HAP-1 (cell line): ENCODE data around the gene YWHAH.
A peak's percentile ranks its signal among the peaks of the same experiment; 100 is the strongest.
"Not testable (repeated sequence)": the region's sequence is repeated elsewhere in the genome, so short reads cannot be mapped to it uniquely, and the experiment has no call there.

Experiments
- DNase-seq, 2 experiments: peaks; one replicate each; pipeline ENCODE4 v3.0.0-alpha.2; 2016 to 2020; ENCODE audit warnings: low spot score in 2 of 2
- H3K27me3 ChIP-seq: fragments of 250-450 bp; sonication (Bioruptor Pico); 2 replicates; pipeline ENCODE4 v1.5.1; 2020; ENCODE audit warnings: low read depth, mild to moderate bottlenecking, moderate library complexity
- H3K36me3 ChIP-seq: fragments of 250-450 bp; sonication (Bioruptor Pico); replicated peaks from 2 replicates; pipeline ENCODE4 v1.5.1; 2020; ENCODE audit warnings: mild to moderate bottlenecking
- H3K4me1 ChIP-seq: fragments of 250-450 bp; sonication (Bioruptor Pico); 2 replicates; pipeline ENCODE4 v1.5.1; 2020; ENCODE audit warnings: mild to moderate bottlenecking
- H3K4me3 ChIP-seq: fragments of 250-450 bp; sonication (Bioruptor Pico); 2 replicates; pipeline ENCODE4 v1.5.1; 2020; ENCODE audit warnings: mild to moderate bottlenecking, moderate library complexity
- H3K9me3 ChIP-seq: fragments of 250-450 bp; sonication (Bioruptor Pico); 2 replicates; pipeline ENCODE4 v1.5.1; 2020; ENCODE audit warnings: mild to moderate bottlenecking, moderate library complexity
- in situ Hi-C: fragments of 300-500 bp; cut with MboI; formaldehyde crosslinking; loops from 3 replicates; pipeline ENCODE4 v1.14.3; 2020; ENCODE audit warnings: low sequenced_read_pairs, inconsistent platforms, mixed read lengths

The YWHAH gene

DNA sequence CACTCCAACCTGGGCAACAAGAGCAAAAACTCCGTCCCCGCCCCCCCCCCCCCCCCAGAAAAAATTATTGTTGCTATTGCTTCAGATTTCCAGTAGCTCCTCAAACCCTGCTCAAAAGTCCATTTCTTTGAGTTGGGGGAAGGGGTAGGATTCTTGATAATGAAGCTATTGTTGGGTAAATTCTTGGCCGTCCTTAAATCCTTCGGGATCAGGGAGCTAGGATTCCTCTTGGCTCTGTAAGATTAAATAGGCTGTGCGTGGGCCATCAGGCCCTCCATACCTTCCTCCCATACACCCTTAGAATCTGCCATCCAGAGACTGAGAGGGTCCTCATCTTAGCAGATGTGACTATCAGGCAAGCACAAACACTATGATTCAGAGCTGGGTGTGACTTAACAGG, 16.4 kb downstream of the YWHAH start:
- in situ Hi-C loops, result no loop called here

DNA sequence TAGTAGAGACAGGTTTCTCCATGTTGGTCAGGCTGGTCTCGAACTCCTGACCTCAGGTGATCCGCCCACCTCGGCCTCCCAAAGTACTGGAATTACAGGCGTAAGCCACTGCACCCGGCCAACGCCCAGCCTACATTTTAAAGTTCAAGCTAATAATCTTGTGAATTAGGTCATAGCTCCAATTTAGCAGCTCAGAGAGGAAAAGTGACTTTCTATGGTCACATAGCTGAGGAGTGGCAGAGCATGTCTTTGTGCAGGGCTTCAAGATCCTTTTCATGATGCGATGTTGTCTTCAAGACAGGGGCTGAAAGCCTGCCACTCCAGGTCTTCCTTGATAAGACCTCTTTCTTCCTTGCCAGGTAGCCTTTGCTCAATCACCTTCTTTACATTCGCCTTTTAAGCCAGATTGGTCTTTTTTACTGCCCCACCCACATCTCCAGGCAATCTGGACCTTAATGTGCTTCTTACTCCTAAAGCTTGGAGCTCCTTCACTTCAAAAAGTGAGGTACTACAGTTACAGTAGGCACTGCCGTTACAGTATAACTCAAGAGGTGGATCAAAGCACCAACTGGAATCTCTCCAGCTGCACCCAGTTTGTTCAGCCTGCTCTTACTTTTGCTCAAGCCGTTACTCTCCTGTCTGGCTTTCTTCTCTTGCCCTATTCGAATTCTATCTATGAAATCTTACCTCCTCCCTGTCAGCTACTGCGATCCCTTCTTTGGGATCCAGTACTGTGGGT, 18.2 kb downstream of the YWHAH start:
- H3K36me3 ChIP-seq, result peaks cover 12% of the 10 kb centered on the region
- no peaks in the 10 kb centered on the region for H3K27me3 ChIP-seq
- H3K9me3 ChIP-seq, result no peaks in the 10 kb centered on the region
- DNase-seq, result no peak
- no peak overlapping the region for H3K4me3 ChIP-seq
- peaks cover 12% of the 10 kb centered on the region for H3K4me1 ChIP-seq
- in situ Hi-C loops, result no loop called here

More for the DNA sequence above, 16.4 kb downstream of the YWHAH start:
- peaks cover 30% of the 10 kb centered on the region for H3K36me3 ChIP-seq
- H3K4me3 ChIP-seq, result no peak overlapping the region
- H3K4me1 ChIP-seq, result peaks cover 12% of the 10 kb centered on the region
- H3K9me3 ChIP-seq, result no peaks in the 10 kb centered on the region
- DNase-seq, result peak in 1 of 2 experiments; percentile 49
- H3K27me3 ChIP-seq, result no peaks in the 10 kb centered on the region

- Histone ChIP-seq H3K27me3 (no peaks in the 10 kb centered on the region), H3K36me3 (no peaks in the 10 kb centered on the region), H3K4me1 (peaks cover 7% of the 10 kb centered on the region), H3K9me3 (no peaks in the 10 kb centered on the region), H3K4me3 (no peak overlapping the region)
- no peak for DNase-seq
- in situ Hi-C loops, result loop anchor here (5.0 kb wide), 1 partner anchor 306 kb away; the partner anchor contains the start of gene PISD
These were observed 23.7 kb downstream of the YWHAH start for GRCh38 chr22:31968022-31968421.

- in situ Hi-C loops, result loop anchor here (5.0 to 10.0 kb wide), 4 partner anchors 115 to 505 kb away; partner anchors contain the start of genes FBXO7 and PISD
- H3K36me3 ChIP-seq, result no peaks in the 10 kb centered on the region
These were observed 25.6 kb downstream of the YWHAH start for GRCh38 chr22:31969789-31970489.

DNA sequence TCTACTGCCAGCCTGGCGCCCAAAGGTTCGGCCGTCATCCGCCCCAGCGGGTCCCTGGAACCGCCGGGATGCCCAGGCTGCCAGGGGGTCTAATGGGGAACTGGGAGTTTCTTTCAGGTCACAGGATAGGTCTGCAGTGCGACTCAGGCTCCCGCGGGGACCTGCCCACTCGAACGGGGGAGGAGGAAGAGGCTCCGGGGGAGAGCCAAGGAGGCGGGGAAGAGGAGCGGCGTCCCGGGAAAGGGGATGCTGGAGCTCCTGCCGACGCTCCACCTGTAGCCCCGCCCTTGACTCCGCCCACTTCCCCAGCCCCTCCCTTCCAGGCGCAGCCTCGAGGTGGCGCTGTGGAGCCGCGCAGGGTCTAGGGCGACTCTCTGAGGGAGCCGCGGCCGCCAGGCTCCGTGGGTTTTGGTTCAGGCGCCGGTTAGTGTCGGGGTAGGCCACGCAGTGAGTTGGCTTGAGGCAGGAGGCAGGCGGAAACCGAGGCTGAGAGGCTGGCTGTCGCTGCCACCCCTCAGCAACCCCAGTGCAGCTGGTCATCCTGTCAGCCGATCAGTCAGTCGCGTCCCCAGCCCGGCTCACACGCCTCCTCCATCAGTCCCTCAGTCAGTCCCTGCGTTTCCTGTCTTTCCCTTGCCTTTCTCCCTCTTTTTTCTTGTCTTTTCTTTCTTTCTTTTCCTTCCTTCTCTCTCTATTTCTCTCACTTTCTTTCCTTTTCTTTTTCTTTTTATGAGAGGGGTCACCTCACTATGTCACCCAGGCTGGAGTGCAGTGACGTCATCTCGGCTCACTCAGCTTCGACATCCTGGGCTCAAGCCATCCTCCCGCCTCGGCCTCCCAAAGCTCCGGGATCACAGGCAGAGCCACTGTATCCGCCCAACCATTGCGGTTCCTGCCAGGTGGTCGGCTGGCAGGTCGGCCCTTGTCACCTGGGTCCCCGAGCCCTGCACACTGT, 26.4 kb downstream of the YWHAH start:
- no peaks in the 10 kb centered on the region for H3K9me3 ChIP-seq
- no peaks in the 10 kb centered on the region for H3K27me3 ChIP-seq
- peaks cover 7% of the 10 kb centered on the region for H3K4me1 ChIP-seq
- DNase-seq, result peak; percentile 75 to 93
- H3K4me3 ChIP-seq, result peak overlapping the region; percentile 43
- H3K36me3 ChIP-seq, result no peaks in the 10 kb centered on the region
- in situ Hi-C loops, result loop anchor here (10.0 kb wide), 3 partner anchors 114 to 504 kb away; partner anchors contain the start of gene FBXO7

More at GRCh38 chr22:31969789-31970489, 25.6 kb downstream of the YWHAH start:
- H3K4me1 ChIP-seq, result peaks cover 7% of the 10 kb centered on the region
- peak overlapping the region; percentile 43 for H3K4me3 ChIP-seq
- peak; percentile 52 to 80 for DNase-seq
- H3K9me3 ChIP-seq, result no peaks in the 10 kb centered on the region
- no peaks in the 10 kb centered on the region for H3K27me3 ChIP-seq

DNA sequence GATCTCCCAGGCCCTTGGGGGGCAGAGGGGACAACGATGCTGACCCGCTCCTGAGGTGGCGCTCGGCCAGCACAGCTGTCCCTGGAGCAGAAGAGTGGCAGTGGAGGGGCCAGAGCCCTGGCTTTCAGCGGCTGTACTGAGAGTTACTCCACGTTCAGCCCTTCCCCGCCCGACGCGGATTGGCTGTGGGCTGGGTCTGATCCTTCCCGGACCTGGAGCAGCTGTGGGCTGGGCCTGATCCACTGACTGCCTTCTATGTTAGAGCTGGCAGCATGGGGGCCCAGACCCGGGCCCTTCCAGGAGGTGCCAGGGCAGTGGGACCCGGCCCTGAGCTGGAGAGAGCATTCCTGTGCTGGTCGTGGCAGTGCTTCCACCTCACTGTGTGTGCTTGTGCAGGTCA, 27.8 kb downstream of the YWHAH start:
- H3K36me3 ChIP-seq, result no peaks in the 10 kb centered on the region
- H3K4me3 ChIP-seq, result no peak overlapping the region
- in situ Hi-C loops, result loop anchor here (10.0 kb wide), 3 partner anchors 113 to 503 kb away; partner anchors contain the start of gene FBXO7
- no peak for DNase-seq
- no peaks in the 10 kb centered on the region for H3K9me3 ChIP-seq
- H3K4me1 ChIP-seq, result peaks cover 7% of the 10 kb centered on the region
- no peaks in the 10 kb centered on the region for H3K27me3 ChIP-seq

DNA sequence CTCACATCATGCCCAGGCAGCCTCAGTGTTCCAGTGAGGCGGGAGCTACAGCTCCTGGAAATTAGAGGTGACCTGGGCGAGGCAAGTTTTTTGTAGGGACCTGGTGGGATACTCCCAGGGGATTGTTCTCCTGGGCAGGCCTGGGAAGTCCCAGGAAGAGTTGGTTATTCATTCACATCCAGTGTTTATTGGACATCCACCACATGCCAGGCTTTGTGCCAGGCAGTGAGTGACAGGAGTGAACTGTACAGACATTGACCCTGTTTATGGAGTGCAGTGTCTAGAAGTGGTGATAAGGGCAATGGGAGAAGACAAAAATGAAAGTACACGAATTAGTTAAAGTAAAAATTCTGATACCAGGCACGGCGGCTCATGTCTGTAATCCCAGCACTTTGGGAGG, 29.4 kb downstream of the YWHAH start:
- no peaks in the 10 kb centered on the region for H3K27me3 ChIP-seq
- H3K36me3 ChIP-seq, result no peaks in the 10 kb centered on the region
- DNase-seq, result no peak
- H3K4me1 ChIP-seq, result peaks cover 7% of the 10 kb centered on the region
- no peak overlapping the region for H3K4me3 ChIP-seq
- H3K9me3 ChIP-seq, result no peaks in the 10 kb centered on the region
- in situ Hi-C loops, result loop anchor here (10.0 kb wide), 3 partner anchors 111 to 501 kb away; partner anchors contain the start of gene FBXO7

DNA sequence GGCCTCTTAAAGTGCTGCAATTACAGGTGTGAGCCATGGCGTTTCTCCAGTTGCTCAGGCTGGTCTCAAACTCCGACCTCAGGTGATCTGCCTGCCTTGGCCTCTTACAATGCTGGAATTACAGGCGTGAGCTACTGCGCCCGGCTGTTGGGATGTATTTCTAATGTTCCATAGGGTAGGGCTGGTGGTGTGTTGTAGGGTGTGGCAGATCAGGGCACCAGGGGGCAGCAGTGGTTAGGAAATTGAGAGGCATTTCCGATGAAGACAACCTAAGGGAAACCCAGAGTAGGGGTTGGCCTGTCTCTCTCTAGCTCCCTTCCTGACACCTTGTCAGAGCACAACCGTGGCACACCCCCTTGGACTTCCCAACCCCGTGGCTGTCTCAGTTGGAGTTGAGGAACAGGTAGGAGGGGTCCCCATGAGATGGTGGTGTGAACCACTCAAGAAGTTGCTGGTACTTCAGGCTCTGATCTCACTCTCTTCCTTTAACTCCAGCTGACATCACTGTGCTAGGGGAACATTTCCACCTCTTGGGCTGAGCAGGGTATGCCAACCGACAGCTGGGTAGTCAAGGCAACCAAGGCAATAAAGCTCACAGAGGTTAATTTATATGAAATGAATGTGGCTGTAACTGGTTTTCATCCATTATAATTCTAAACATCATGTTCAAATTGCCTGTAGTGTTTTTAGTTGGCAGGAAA, 33.0 kb downstream of the YWHAH start:
- Histone ChIP-seq H3K36me3 (no peaks in the 10 kb centered on the region), H3K27me3 (no peaks in the 10 kb centered on the region), H3K4me1 (no peaks in the 10 kb centered on the region), H3K4me3 (no peak overlapping the region), H3K9me3 (no peaks in the 10 kb centered on the region)
- peak; percentile 61 to 93 for DNase-seq
- in situ Hi-C loops, result loop anchor here (10.0 kb wide), 3 partner anchors 108 to 498 kb away; partner anchors contain the start of gene FBXO7

DNA sequence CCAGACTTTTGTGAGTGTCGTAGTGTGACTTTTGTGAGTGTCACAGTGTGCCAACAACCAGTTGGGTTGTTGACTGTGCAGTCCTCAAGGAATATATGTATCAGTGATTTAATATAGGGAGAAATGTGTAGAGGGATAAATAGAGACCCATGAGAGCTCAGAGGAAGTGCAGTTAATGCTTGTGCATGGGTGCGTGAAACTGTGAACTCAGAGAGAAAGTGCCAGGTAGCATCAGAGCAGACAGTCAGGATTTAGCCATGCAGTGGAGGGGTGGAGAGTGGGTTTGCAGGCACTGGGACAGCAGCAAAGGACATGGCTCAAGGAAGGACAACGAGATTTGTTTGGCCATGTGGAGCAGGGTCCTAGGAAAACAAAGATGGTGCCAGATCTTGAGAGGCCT, 33.6 kb downstream of the YWHAH start:
- DNase-seq, result no peak
- Histone ChIP-seq H3K27me3 (no peaks in the 10 kb centered on the region), H3K36me3 (no peaks in the 10 kb centered on the region), H3K9me3 (no peaks in the 10 kb centered on the region), H3K4me1 (no peaks in the 10 kb centered on the region), H3K4me3 (no peak overlapping the region)
- in situ Hi-C loops, result loop anchor here (10.0 kb wide), 3 partner anchors 107 to 497 kb away; partner anchors contain the start of gene FBXO7

- in situ Hi-C loops, result no loop called here
- DNase-seq, result no peak
- no peaks in the 10 kb centered on the region for H3K9me3 ChIP-seq
- H3K4me3 ChIP-seq, result no peak overlapping the region
- H3K4me1 ChIP-seq, result no peaks in the 10 kb centered on the region
- no peaks in the 10 kb centered on the region for H3K36me3 ChIP-seq
- no peaks in the 10 kb centered on the region for H3K27me3 ChIP-seq
These were observed 36.3 kb downstream of the YWHAH start for GRCh38 chr22:31980628-31981027.

GRCh38 chr22:31981976-31982375, 37.6 kb downstream of the YWHAH start:
- H3K9me3 ChIP-seq, H3K36me3 ChIP-seq, H3K27me3 ChIP-seq, in situ Hi-C loops, H3K4me1 ChIP-seq, H3K4me3 ChIP-seq, DNase-seq: not testable (repeated sequence)

DNA sequence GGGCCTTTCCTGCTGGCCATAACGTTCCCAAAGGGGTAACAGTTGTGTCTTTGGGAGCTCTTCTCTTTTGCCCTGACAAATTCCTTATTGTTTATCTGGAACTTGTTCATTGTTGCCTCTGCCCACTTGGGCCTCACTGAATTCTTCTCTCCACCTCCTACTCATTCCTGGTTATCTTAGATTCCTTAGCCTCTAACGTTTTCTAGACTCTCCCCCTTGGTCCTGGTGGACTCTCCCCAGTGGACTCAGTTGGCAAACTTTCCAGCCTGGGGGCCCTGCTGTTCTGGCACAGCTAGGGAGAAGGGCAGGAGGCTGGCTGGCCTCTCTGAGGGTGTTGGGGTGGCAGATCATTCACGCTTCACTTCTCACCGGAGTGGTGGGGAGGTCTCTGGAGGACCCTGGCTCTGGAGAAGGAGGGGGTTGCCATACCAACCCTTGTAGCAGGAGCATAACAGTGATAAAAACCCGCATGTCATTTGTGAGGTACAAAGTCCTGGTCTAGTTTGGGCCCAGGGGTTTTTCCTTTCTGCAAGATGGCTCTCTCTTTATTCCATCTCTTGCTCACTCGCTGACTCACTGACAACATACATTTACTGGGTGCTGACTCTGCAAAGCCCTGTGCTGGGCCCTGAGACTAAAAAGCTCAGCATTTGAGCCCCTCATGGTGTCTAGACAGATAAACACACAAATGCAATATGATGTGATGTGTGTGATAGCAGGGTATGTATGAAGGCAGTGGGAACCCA, 39.7 kb downstream of the YWHAH start:
- no peak overlapping the region for H3K4me3 ChIP-seq
- no peak for DNase-seq
- in situ Hi-C loops, result no loop called here

More for the DNA sequence above, 39.7 kb downstream of the YWHAH start:
- no peaks in the 10 kb centered on the region for H3K9me3 ChIP-seq
- no peaks in the 10 kb centered on the region for H3K4me1 ChIP-seq
- H3K27me3 ChIP-seq, result peaks cover 4% of the 10 kb centered on the region; the same call in 1 of the 2 replicates
- H3K36me3 ChIP-seq, result no peaks in the 10 kb centered on the region
